HG02970 (cell line): ENCODE data around the gene RAP1GAP2.
"Not testable (repeated sequence)": the region's sequence is repeated elsewhere in the genome, so short reads cannot be mapped to it uniquely, and the experiment has no call there.

Experiments used
- ATAC-seq: cut with Tn5 transposase; IDR thresholded peaks from one replicate; pipeline ENCODE4 v1.9.1; 2021; ENCODE audit warnings: mild to moderate bottlenecking, moderate library complexity, moderate number of reproducible peaks; ENCODE audit not compliant: unreplicated experiment, low FRiP score

RAP1GAP2 gene

GRCh38 chr17:3008336-3009288 is 212.4 kb downstream of the RAP1GAP2 start:
- no peak for ATAC-seq

- no peak for ATAC-seq
Measured at GRCh38 chr17:3009411-3009920, 213.2 kb downstream of the RAP1GAP2 start.

- no peak for ATAC-seq
Measured at GRCh38 chr17:3011891-3012290, 215.7 kb downstream of the RAP1GAP2 start.

- no peak for ATAC-seq
Measured at GRCh38 chr17:3012926-3013581, 216.8 kb downstream of the RAP1GAP2 start.

GRCh38 chr17:3015890-3016289 is 219.7 kb downstream of the RAP1GAP2 start:
- no peak for ATAC-seq

- ATAC-seq, result no peak
Measured at GRCh38 chr17:3017936-3018335, 221.7 kb downstream of the RAP1GAP2 start.

- ATAC-seq, result no peak
Measured at GRCh38 chr17:3019761-3020160, 223.5 kb downstream of the RAP1GAP2 start.

GRCh38 chr17:3020381-3020780 is 224.1 kb downstream of the RAP1GAP2 start:
- no peak for ATAC-seq

- ATAC-seq, result no peak
Measured at GRCh38 chr17:3022197-3022596, 226.0 kb downstream of the RAP1GAP2 start.

GRCh38 chr17:3024346-3024745 is 228.1 kb downstream of the RAP1GAP2 start:
- no peak for ATAC-seq

- ATAC-seq, result no peak
Measured at GRCh38 chr17:3025421-3026124, 229.3 kb downstream of the RAP1GAP2 start.

- no peak for ATAC-seq
Measured at GRCh38 chr17:3026125-3026855, 230.1 kb downstream of the RAP1GAP2 start.

- no peak for ATAC-seq
Measured at GRCh38 chr17:3026856-3027751, 230.9 kb downstream of the RAP1GAP2 start.

- no peak for ATAC-seq
Measured at GRCh38 chr17:3027786-3028532, 231.7 kb downstream of the RAP1GAP2 start.

GRCh38 chr17:3029213-3029913 is 233.1 kb downstream of the RAP1GAP2 start:
- no peak for ATAC-seq

- no peak for ATAC-seq
Measured at GRCh38 chr17:3030096-3030495, 233.9 kb downstream of the RAP1GAP2 start.

- ATAC-seq, result not testable (repeated sequence)
Measured at GRCh38 chr17:3030852-3031470, 234.7 kb downstream of the RAP1GAP2 start.
